Measurements from ENCODE around the gene FGF12. TPM values are rescaled to one million over a fixed set of nuclear protein-coding genes. Genes with fewer than 3 reads are reported as not detected.

FGF12 gene
- total RNA-seq, 2 experiments from 2014 or later: 0.06 to 1.7 TPM

DNA sequence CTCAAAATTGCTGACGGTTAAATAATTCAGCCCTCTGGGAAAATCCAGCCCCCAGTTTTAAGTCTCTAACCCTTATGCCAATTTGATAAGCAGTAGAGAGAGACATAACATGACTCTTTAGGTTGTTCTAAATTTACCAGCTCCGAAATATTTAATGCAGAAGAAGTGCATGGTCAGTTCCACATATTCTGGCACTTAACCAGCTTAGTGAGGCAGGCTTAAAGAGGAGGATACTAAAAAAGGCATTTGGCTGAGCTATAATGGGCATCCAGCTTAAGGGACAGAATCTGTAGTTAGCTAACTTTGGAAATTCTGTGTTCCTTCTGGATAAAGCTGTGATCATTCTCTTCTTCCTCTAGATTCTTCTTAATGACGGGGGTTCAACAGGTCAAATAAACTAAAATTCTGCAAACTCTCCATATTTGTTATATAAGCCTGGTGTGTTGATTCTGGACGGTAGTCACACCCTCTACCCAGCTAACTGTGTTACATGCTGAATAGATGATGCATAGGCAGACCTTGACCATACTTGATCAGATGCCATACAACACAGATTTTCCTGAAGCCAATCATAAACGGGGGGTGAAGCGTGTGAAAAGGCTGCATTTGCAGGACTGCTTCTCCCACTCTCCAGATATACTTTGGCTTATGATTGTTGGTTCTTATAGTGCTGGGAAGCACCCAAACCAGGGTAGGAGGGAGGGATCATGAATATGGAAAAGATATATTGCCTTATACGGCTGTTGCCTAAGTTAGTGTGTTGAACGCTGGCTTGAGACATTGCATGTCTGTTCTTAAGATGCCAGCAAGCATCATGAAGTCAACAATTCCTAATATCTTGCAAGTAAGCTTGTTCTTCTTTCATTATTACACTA lies 118.4 kb downstream of the FGF12 start:
- ChIA-PET CTCF (ENCODE audit: unreplicated experiment) (no interaction called here), POLR2A (interaction anchor here (1.8 kb wide), 1 partner anchor 12 kb away, joined by 4 read pairs; no protein-coding TSS in a partner anchor)
- no peak for DNase-seq (ENCODE audit: low spot score)
- Histone ChIP-seq H3K4me2 (ENCODE audit: low read length) (no peak overlapping the region), H3K79me2 (ENCODE audit: insufficient read depth, low read depth, low read length) (no peaks in the 10 kb centered on the region), H2AFZ (ENCODE audit: low read length) (no peak overlapping the region), H3K36me3 (ENCODE audit: insufficient read depth, low read length) (no peaks in the 10 kb centered on the region), H3K4me1 (ENCODE audit: insufficient read depth, low read length, poor library complexity, severe bottlenecking) (no peaks in the 10 kb centered on the region), H3K9me3 (ENCODE audit: low read length) (no peaks in the 10 kb centered on the region), H3K27ac (ENCODE audit: low read depth, low read length, poor library complexity, severe bottlenecking) (no peak overlapping the region), H3K9me2 (ENCODE audit: insufficient read depth, low read length) (no peaks in the 10 kb centered on the region), H4K20me1 (ENCODE audit: insufficient read depth, low read length) (no peaks in the 10 kb centered on the region), H3K4me3 (ENCODE audit: low read depth, low read length, poor library complexity, severe bottlenecking) (no peak overlapping the region)
- BruUV-seq (replicated peaks): no TSS peak
- TF ChIP-seq, protein P1, sequence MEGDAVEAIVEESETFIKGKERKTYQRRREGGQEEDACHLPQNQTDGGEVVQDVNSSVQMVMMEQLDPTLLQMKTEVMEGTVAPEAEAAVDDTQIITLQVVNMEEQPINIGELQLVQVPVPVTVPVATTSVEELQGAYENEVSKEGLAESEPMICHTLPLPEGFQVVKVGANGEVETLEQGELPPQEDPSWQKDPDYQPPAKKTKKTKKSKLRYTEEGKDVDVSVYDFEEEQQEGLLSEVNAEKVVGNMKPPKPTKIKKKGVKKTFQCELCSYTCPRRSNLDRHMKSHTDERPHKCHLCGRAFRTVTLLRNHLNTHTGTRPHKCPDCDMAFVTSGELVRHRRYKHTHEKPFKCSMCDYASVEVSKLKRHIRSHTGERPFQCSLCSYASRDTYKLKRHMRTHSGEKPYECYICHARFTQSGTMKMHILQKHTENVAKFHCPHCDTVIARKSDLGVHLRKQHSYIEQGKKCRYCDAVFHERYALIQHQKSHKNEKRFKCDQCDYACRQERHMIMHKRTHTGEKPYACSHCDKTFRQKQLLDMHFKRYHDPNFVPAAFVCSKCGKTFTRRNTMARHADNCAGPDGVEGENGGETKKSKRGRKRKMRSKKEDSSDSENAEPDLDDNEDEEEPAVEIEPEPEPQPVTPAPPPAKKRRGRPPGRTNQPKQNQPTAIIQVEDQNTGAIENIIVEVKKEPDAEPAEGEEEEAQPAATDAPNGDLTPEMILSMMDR (conservative IDR thresholded peaks at IDR 0.05; ENCODE audit: low read length): no peak
- no peak for TF ChIP-seq EZH2phosphoT487 (IDR thresholded peaks at IDR 0.05; ENCODE audit: borderline replicate concordance, low read depth, low read length)
- intact Hi-C loops (cut with micrococcal nuclease; ENCODE audit: unreplicated experiment): no loop called here

- H3K4me2 ChIP-seq (ENCODE audit: low read length): no peak overlapping the region
- H3K4me1 ChIP-seq (ENCODE audit: insufficient read depth, low read length, poor library complexity, severe bottlenecking): no peaks in the 10 kb centered on the region
- CTCF ChIA-PET (ENCODE audit: unreplicated experiment): no interaction called here
- H3K36me3 ChIP-seq (ENCODE audit: insufficient read depth, low read length): no peaks in the 10 kb centered on the region
- no peak overlapping the region for H3K27ac ChIP-seq (ENCODE audit: low read depth, low read length, poor library complexity, severe bottlenecking)
- no peak for DNase-seq (ENCODE audit: low spot score)
- POLR2A ChIA-PET: interaction anchor here (0.6 to 1.0 kb wide), 2 partner anchors 28 to 43 kb away, joined by 3 to 5 read pairs; no protein-coding TSS in a partner anchor
- no peak overlapping the region for H2AFZ ChIP-seq (ENCODE audit: low read length)
- H3K4me3 ChIP-seq (ENCODE audit: low read depth, low read length, poor library complexity, severe bottlenecking): no peak overlapping the region
- BruUV-seq (replicated peaks): no TSS peak
- H3K9me3 ChIP-seq (ENCODE audit: low read length): no peaks in the 10 kb centered on the region
- no peaks in the 10 kb centered on the region for H4K20me1 ChIP-seq (ENCODE audit: insufficient read depth, low read length)
- intact Hi-C loops (cut with micrococcal nuclease; ENCODE audit: unreplicated experiment): no loop called here
- no peaks in the 10 kb centered on the region for H3K9me2 ChIP-seq (ENCODE audit: insufficient read depth, low read length)
- H3K79me2 ChIP-seq (ENCODE audit: insufficient read depth, low read depth, low read length): no peaks in the 10 kb centered on the region
- TF ChIP-seq, protein P1 (conservative IDR thresholded peaks at IDR 0.05; ENCODE audit: low read length): no peak
- no peak for TF ChIP-seq EZH2phosphoT487 (IDR thresholded peaks at IDR 0.05; ENCODE audit: borderline replicate concordance, low read depth, low read length)
Observed at GRCh38 chr3:192607798-192608197, 119.5 kb downstream of the FGF12 start.

GRCh38 chr3:192597913-192598312 lies 129.4 kb downstream of the FGF12 start:
- Histone ChIP-seq H3K4me1 (ENCODE audit: insufficient read depth, low read length, poor library complexity, severe bottlenecking) (no peaks in the 10 kb centered on the region), H3K79me2 (ENCODE audit: insufficient read depth, low read depth, low read length) (no peaks in the 10 kb centered on the region), H2AFZ (ENCODE audit: low read length) (no peak overlapping the region), H4K20me1 (ENCODE audit: insufficient read depth, low read length) (no peaks in the 10 kb centered on the region), H3K27ac (ENCODE audit: low read depth, low read length, poor library complexity, severe bottlenecking) (no peak overlapping the region), H3K4me2 (ENCODE audit: low read length) (no peak overlapping the region), H3K36me3 (ENCODE audit: insufficient read depth, low read length) (no peaks in the 10 kb centered on the region), H3K4me3 (ENCODE audit: low read depth, low read length, poor library complexity, severe bottlenecking) (no peak overlapping the region), H3K9me3 (ENCODE audit: low read length) (no peaks in the 10 kb centered on the region), H3K9me2 (ENCODE audit: insufficient read depth, low read length) (no peaks in the 10 kb centered on the region)
- POLR2A ChIA-PET: interaction anchor here (1.0 kb wide), 1 partner anchor 18 kb away, joined by 4 read pairs; no protein-coding TSS in a partner anchor
- no peak for DNase-seq (ENCODE audit: low spot score)
- CTCF ChIA-PET (ENCODE audit: unreplicated experiment): no interaction called here
- no peak for TF ChIP-seq EZH2phosphoT487 (IDR thresholded peaks at IDR 0.05; ENCODE audit: borderline replicate concordance, low read depth, low read length)
- TF ChIP-seq, protein P1 (conservative IDR thresholded peaks at IDR 0.05; ENCODE audit: low read length): no peak
- BruUV-seq (replicated peaks): no TSS peak
- intact Hi-C loops (cut with micrococcal nuclease; ENCODE audit: unreplicated experiment): no loop called here

Measured in OCI-LY7 (cell line).